ENCODE results near the gene TBP.
"Not testable (repeated sequence)": the region's sequence is repeated elsewhere in the genome, so short reads cannot be mapped to it uniquely, and the experiment has no call there.

TBP gene

DNA sequence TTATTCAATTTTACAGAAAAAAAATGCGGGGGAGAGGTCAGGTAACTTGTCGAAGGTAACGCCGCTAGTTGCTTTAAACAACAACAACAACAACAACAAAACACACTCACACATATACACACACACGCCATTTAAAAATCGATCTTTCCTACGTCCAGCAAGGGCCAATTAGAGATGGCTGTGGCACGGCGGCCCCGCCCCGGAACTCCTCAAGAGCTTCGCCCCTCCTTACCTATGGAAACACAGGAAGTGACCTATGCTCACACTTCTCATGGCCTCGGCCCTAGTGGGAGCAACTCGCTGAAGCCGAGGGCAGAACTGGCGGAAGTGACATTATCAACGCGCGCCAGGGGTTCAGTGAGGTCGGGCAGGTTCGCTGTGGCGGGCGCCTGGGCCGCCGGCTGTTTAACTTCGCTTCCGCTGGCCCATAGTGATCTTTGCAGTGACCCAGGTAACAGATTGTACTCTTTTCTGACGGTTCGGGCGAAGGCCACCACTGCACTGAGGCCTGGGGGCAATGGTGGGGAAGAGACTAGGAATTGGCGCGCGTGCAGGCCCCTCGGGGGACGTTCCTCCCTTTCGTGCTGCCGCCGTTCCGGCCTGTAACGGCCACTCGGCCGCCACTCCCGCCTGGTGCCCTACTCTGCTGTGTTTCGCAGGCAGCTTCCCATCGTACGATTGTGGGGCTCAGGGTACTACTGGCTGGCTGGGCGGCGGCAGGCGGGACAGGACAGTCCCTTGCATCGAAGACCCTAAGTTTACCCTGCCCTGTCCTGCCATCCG lies at the start of gene TBP:
TSS of gene TBP (plus strand) at position 357 of the 783 bp plus-strand sequence. CDS start 2,661 bp downstream, outside the sequence.
- Histone ChIP-seq H3K27ac (peak within 1 kb of the TSS; percentile 95 to 96), H3K4me3 (peak within 1 kb of the TSS; percentile 94)
- TF ChIP-seq, protein P1, sequence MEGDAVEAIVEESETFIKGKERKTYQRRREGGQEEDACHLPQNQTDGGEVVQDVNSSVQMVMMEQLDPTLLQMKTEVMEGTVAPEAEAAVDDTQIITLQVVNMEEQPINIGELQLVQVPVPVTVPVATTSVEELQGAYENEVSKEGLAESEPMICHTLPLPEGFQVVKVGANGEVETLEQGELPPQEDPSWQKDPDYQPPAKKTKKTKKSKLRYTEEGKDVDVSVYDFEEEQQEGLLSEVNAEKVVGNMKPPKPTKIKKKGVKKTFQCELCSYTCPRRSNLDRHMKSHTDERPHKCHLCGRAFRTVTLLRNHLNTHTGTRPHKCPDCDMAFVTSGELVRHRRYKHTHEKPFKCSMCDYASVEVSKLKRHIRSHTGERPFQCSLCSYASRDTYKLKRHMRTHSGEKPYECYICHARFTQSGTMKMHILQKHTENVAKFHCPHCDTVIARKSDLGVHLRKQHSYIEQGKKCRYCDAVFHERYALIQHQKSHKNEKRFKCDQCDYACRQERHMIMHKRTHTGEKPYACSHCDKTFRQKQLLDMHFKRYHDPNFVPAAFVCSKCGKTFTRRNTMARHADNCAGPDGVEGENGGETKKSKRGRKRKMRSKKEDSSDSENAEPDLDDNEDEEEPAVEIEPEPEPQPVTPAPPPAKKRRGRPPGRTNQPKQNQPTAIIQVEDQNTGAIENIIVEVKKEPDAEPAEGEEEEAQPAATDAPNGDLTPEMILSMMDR (IDR thresholded peaks at IDR 0.05): no peak
- DNase-seq (ENCODE audit: low spot score): peak; percentile 98

DNA sequence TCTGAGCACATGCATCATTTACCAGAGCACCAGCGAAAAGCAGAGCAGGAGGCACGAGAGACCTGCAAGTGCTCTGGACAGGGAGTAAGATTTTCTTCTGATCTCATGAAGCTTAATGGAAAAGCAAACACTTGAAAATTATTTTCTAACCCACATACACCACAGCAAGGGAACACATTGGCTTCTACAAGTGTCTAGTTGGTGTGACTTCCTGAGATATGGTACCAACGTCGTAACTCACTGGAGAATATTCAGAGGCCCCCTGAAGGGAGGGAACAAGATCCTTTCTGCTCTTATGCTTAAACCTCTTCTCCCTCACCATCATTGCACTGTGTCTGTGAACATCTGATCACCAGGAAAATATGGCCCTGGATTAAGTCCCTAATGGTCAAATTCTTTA lies 49.7 kb upstream of the TBP start:
- DNase-seq (ENCODE audit: low spot score): no peak
- TF ChIP-seq, protein P1 (IDR thresholded peaks at IDR 0.05): no peak
- Histone ChIP-seq H3K4me3 (no peak overlapping the region), H3K27ac (no peak overlapping the region)

DNA sequence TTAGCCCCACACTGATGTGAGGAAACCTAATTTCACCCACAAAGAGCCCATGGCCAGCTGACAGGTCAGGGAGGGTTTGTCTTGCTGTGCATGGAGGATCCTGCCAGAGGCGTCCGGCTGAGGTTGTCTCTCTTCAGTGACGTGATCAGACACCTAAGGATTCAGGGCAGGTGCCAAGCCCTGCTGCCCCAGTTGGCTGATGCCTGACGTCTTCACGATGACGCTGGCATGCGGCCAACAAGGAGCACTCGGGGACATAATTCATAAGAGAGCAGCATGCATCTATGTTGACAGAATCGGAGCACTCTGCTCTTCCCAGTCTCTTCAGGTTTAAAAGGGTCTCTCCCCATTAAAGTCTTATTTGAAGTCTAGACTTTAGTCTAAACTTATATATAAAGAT lies 48.9 kb upstream of the TBP start:
- no peak for DNase-seq (ENCODE audit: low spot score)
- TF ChIP-seq, protein P1 (IDR thresholded peaks at IDR 0.05): no peak
- Histone ChIP-seq H3K4me3 (no peak overlapping the region), H3K27ac (no peak overlapping the region)

DNA sequence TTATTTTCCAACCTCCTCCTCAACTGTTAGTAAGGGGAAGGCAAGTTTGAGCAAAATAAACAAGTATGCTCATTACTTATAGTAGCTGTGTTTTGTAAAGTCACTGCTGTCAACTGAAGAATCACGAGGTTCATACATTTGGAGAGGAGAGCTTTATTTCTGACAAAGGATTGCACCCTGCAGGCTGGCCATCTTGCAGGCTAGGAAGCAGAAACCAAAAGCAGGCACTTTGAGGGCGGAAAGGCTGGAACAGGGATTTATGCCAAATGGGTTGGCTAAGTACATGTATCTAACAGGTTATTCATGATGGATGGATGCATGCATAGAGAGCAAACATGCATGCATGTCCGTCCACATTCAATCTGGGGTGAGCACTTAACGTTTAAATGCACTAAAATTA lies 47.7 kb upstream of the TBP start:
- no peak for DNase-seq (ENCODE audit: low spot score)
- Histone ChIP-seq H3K4me3 (no peak overlapping the region), H3K27ac (no peak overlapping the region)
- TF ChIP-seq, protein P1 (IDR thresholded peaks at IDR 0.05): no peak

DNA sequence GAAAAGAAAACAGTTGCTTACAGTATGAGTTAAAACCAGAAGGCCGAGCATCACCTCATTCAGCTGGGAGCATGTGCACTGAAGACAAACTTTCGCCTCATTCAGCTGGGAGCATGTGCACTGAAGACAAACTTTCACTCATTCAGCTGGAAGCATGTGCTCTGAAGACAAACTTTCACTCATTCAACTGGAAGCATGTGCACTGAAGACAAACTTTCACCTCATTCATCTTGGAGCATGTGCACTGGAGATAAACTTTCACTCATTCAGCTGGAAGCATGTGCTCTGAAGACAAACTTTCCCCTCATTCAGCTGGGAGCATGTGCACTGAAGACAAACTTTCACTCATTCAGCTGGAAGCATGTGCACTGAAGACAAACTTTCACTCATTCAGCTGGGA lies 46.4 kb upstream of the TBP start:
- not testable (repeated sequence) for H3K27ac ChIP-seq; DNase-seq (ENCODE audit: low spot score); H3K4me3 ChIP-seq

DNA sequence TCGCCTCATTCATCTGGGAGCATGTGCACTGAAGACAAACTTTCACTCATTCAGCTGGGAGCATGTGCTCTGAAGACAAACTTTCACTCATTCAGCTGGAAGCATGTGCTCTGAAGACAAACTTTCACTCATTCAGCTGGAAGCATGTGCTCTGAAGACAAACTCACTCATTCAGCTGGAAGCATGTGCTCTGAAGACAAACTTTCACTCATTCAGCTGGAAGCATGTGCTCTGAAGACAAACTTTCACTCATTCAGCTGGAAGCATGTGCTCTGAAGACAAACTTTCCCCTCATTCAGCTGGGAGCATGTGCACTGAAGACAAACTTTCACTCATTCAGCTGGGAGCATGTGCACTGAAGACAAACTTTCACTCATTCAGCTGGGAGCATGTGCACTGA lies 45.9 kb upstream of the TBP start:
- not testable (repeated sequence) for DNase-seq (ENCODE audit: low spot score); H3K4me3 ChIP-seq; H3K27ac ChIP-seq

DNA sequence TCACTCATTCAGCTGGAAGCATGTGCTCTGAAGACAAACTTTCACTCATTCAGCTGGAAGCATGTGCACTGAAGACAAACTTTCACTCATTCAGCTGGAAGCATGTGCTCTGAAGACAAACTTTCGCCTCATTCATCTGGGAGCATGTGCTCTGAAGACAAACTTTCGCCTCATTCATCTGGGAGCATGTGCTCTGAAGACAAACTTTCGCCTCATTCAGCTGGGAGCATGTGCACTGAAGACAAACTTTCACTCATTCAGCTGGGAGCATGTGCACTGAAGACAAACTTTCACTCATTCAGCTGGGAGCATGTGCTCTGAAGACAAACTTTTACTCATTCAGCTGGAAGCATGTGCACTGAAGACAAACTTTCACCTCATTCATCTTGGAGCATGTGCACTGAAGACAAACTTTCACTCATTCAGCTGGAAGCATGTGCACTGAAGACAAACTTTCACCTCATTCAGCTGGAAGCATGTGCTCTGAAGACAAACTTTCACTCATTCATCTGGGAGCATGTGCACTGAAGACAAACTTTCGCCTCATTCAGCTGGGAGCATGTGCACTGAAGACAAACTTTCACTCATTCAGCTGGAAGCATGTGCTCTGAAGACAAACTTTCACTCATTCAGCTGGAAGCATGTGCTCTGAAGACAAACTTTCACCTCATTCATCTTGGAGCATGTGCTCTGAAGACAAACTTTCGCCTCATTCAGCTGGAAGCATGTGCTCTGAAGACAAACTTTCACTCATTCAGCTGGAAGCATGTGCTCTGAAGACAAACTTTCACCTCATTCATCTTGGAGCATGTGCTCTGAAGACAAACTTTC lies 45.1 kb upstream of the TBP start:
- not testable (repeated sequence) for H3K4me3 ChIP-seq; H3K27ac ChIP-seq; DNase-seq (ENCODE audit: low spot score)

DNA sequence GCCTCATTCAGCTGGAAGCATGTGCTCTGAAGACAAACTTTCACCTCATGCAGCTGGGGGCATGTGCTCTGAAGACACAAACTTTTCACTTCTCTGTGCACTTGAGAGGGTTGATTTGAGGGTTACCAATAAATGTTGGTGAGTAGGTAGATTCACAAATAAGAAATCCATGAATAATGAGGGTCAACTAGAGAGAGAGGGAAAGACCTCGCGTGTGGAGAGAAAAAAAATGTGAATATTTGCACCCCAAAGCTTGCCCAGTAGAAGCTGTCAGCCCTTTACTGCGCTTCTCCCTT lies 44.5 kb upstream of the TBP start:
- Histone ChIP-seq H3K27ac (no peak overlapping the region), H3K4me3 (no peak overlapping the region)
- TF ChIP-seq, protein P1 (IDR thresholded peaks at IDR 0.05): no peak
- DNase-seq (ENCODE audit: low spot score): no peak

All from coronary artery (tissue), 2 donors.